CD4-positive, alpha-beta T cell (primary cell): ENCODE results near the gene C1QTNF6. TPM values are rescaled to one million over a fixed set of nuclear protein-coding genes. Genes with fewer than 3 reads are reported as not detected.

Experiments
- ATAC-seq: fragments of 200-7000 bp; cut with Tn5 transposase; one replicate; pipeline ENCODE4 v1.10.0; 2022; ENCODE audit warnings: mild to moderate bottlenecking; ENCODE audit not compliant: poor library complexity
- CTCF ChIA-PET: fragments of 350-600 bp; sonication (Branson Sonifier 250); formaldehyde crosslinking; loops from one replicate; lab custom pipeline; 2021; ENCODE audit warnings: antibody characterized with exemption, inconsistent platforms; lab: Charles Lee
- POLR2A ChIA-PET: fragments of 350-600 bp; sonication (Branson Sonifier 250); formaldehyde crosslinking; loops from one replicate; lab custom pipeline; 2021; ENCODE audit warnings: antibody characterized with exemption, inconsistent platforms; lab: Charles Lee
- DNase-seq, 14 experiments: peaks; one replicate each; pipeline ENCODE4 v3.0.0-alpha.2; 2013 to 2020; ENCODE audit warnings: mixed read lengths in 2 of 14
- H3K27ac ChIP-seq, 2 donors: one replicate each; pipeline versions ENCODE4 v1.5.1 to v1.7.0; 2013; ENCODE audit warnings: low read length in 2 of 2, low read depth in 1 of 2, mild to moderate bottlenecking in 1 of 2
- H3K27me3 ChIP-seq, 2 experiments: 1 replicate in 1 of 2; 2 replicates in 1 of 2; pipeline versions ENCODE4 v1.6.1 to v1.7.0; 2013; ENCODE audit warnings: low read length in 2 of 2, control low read depth in 1 of 2, mild to moderate bottlenecking in 1 of 2, moderate library complexity in 1 of 2; ENCODE audit not compliant: insufficient read depth in 2 of 2, control insufficient read depth in 1 of 2
- H3K36me3 ChIP-seq: one replicate; pipeline ENCODE4 v1.6.1; 2013; ENCODE audit warnings: low read length, control low read depth; ENCODE audit not compliant: insufficient read depth
- H3K4me1 ChIP-seq: one replicate; pipeline ENCODE4 v1.6.1; 2013; ENCODE audit warnings: low read length, control low read depth; ENCODE audit not compliant: insufficient read depth
- H3K4me3 ChIP-seq: one replicate; pipeline ENCODE4 v1.5.1; 2013; ENCODE audit warnings: mild to moderate bottlenecking, low read length, moderate library complexity
- H3K9me3 ChIP-seq, 2 experiments: 1 replicate in 1 of 2; 2 replicates in 1 of 2; pipeline versions ENCODE4 v1.6.1 to v1.7.0; 2013; ENCODE audit warnings: low read length in 2 of 2, mild to moderate bottlenecking in 2 of 2, control low read depth in 1 of 2, moderate library complexity in 1 of 2; ENCODE audit not compliant: control insufficient read depth in 1 of 2, insufficient read depth in 1 of 2
- H3K27ac Mint-ChIP-seq: one replicate; pipeline ENCODE4 v1.8.0; 2020; ENCODE audit warnings: mixed read lengths
- H3K27me3 Mint-ChIP-seq: one replicate; pipeline ENCODE4 v1.8.0; 2021; ENCODE audit warnings: mixed read lengths
- H3K36me3 Mint-ChIP-seq: one replicate; pipeline ENCODE4 v1.8.0; 2021; ENCODE audit warnings: low read depth, mixed read lengths
- H3K4me1 Mint-ChIP-seq: one replicate; pipeline ENCODE4 v1.8.0; 2021; ENCODE audit warnings: low read depth, mixed read lengths
- H3K4me3 Mint-ChIP-seq: one replicate; pipeline ENCODE4 v1.8.0; 2020; ENCODE audit warnings: mild to moderate bottlenecking, mixed read lengths
- H3K9me3 Mint-ChIP-seq: one replicate; pipeline ENCODE4 v1.8.0; 2020; ENCODE audit warnings: mixed read lengths
- intact Hi-C, 2 experiments: fragments of 100-400 bp; cut with DNase I in 1 of 2; cut with micrococcal nuclease in 1 of 2; formaldehyde crosslinking; loops; one replicate each; pipeline versions ENCODE4 v1.15.1 to v1.9.0; 2023 to 2025; cut with DNase I, micrococcal nuclease
- total RNA-seq, 174 experiments: library from RNA in 2 of 174; stranded (reverse) in 2 of 174; gene quantifications; one replicate each; pipeline ENCODE4 v1.2.3 and lab custom pipeline; 2021 to 2026
- TF ChIP-seq, protein P1 (sequence below): fragments of 200-600 bp; IDR thresholded peaks from one replicate; pipeline ENCODE4 v1.8.0; 2022; ENCODE audit warnings: antibody characterized with exemption, mild to moderate bottlenecking

Gene C1QTNF6
- total RNA-seq, 2 experiments from 2014 or later = 11.9 to 12.1 TPM

DNA sequence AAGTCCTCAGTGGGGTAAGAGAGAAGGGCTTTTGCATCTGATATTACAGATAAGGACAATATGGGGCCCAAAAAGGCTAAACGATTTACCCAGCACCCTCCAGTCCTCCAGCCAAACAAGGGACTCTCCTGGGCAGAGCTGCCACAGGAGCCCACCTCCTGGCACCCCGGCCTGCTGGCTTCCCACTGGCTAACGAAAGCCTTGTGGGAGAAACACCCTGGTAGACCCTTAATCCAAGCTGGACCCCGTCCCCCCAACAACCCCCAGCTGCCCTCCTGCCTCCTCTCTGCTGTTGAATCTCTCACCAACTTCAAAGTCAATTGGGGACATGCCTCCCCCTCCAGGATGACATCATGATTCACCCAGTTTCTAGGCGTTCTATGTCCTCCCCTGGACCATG, 10.8 kb downstream of the C1QTNF6 start:
- CTCF ChIA-PET = no interaction called here
- Histone ChIP-seq H3K4me3 (no peak overlapping the region), H3K27ac (no peak overlapping the region)

DNA sequence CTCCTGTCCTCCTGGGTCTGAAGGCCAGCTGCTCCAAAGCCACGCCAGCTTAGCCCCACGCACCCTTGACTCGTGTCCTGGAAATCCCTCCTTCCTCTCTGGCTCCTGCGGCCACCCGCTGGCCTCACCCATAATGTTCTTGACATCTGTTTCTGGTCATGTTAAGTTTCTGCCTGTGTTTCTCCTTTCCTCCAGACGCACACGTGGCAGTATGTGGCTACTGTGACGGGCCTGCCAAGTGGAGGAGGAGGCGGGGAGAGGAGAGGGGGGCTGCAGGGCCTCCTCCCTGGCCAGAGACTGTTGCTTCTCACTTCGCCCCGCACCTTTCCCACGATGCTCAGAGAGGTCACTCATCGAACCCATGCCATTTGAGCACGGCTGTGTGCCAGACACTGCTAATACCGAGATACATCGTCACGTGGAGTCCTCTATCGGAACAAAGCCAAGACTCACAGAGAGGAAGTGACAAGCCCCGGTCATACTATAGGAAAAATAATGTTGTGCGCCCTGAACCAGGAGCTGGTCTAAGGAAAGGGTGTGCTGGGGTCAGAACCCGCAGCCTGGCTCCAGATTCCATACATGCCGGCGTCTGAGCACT, 11.5 kb downstream of the C1QTNF6 start:
- Histone ChIP-seq H3K27ac (no peak overlapping the region), H3K4me3 (no peak overlapping the region), H3K9me3 (no peaks in the 10 kb centered on the region), H3K36me3 (no peaks in the 10 kb centered on the region), H3K4me1 (peaks cover 25% of the 10 kb centered on the region), H3K27me3 (no peaks in the 10 kb centered on the region)
- TF ChIP-seq, protein P1, sequence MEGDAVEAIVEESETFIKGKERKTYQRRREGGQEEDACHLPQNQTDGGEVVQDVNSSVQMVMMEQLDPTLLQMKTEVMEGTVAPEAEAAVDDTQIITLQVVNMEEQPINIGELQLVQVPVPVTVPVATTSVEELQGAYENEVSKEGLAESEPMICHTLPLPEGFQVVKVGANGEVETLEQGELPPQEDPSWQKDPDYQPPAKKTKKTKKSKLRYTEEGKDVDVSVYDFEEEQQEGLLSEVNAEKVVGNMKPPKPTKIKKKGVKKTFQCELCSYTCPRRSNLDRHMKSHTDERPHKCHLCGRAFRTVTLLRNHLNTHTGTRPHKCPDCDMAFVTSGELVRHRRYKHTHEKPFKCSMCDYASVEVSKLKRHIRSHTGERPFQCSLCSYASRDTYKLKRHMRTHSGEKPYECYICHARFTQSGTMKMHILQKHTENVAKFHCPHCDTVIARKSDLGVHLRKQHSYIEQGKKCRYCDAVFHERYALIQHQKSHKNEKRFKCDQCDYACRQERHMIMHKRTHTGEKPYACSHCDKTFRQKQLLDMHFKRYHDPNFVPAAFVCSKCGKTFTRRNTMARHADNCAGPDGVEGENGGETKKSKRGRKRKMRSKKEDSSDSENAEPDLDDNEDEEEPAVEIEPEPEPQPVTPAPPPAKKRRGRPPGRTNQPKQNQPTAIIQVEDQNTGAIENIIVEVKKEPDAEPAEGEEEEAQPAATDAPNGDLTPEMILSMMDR = no peak
- H3K36me3 Mint-ChIP-seq = no peaks in the 10 kb centered on the region
- CTCF ChIA-PET = no interaction called here
- DNase-seq = peak in 2 of 14 experiments; percentile 49 to 50
- ATAC-seq = peak; percentile 48
- POLR2A ChIA-PET = no interaction called here
- no peaks in the 10 kb centered on the region for H3K27me3 Mint-ChIP-seq
- H3K9me3 Mint-ChIP-seq = no peaks in the 10 kb centered on the region
- peak overlapping the region; percentile 4 for H3K4me3 Mint-ChIP-seq
- H3K4me1 Mint-ChIP-seq = peaks cover 24% of the 10 kb centered on the region
- intact Hi-C loops = loop anchor here in 1 of 2 experiments (10.0 kb wide), 1 partner anchor 248 kb away; the partner anchor contains the start of gene ELFN2
- peak overlapping the region; percentile 24 for H3K27ac Mint-ChIP-seq

More for the DNA sequence above, 10.8 kb downstream of the C1QTNF6 start:
- ATAC-seq (no peak), DNase-seq (no peak)
- Mint-ChIP-seq H3K9me3 (no peaks in the 10 kb centered on the region), H3K36me3 (no peaks in the 10 kb centered on the region), H3K27ac (no peak overlapping the region), H3K27me3 (no peaks in the 10 kb centered on the region), H3K4me3 (no peak overlapping the region), H3K4me1 (peaks cover 22% of the 10 kb centered on the region)
- TF ChIP-seq, protein P1 = no peak
- Histone ChIP-seq H3K36me3 (no peaks in the 10 kb centered on the region), H3K9me3 (no peaks in the 10 kb centered on the region), H3K27me3 (no peaks in the 10 kb centered on the region), H3K4me1 (peaks cover 25% of the 10 kb centered on the region)
- intact Hi-C loops = loop anchor here in 1 of 2 experiments (10.0 kb wide), 1 partner anchor 248 kb away; the partner anchor contains the start of gene ELFN2
- POLR2A ChIA-PET = interaction anchor here (0.6 kb wide), 1 partner anchor 382 kb away, joined by 3 read pairs; no protein-coding TSS in a partner anchor

DNA sequence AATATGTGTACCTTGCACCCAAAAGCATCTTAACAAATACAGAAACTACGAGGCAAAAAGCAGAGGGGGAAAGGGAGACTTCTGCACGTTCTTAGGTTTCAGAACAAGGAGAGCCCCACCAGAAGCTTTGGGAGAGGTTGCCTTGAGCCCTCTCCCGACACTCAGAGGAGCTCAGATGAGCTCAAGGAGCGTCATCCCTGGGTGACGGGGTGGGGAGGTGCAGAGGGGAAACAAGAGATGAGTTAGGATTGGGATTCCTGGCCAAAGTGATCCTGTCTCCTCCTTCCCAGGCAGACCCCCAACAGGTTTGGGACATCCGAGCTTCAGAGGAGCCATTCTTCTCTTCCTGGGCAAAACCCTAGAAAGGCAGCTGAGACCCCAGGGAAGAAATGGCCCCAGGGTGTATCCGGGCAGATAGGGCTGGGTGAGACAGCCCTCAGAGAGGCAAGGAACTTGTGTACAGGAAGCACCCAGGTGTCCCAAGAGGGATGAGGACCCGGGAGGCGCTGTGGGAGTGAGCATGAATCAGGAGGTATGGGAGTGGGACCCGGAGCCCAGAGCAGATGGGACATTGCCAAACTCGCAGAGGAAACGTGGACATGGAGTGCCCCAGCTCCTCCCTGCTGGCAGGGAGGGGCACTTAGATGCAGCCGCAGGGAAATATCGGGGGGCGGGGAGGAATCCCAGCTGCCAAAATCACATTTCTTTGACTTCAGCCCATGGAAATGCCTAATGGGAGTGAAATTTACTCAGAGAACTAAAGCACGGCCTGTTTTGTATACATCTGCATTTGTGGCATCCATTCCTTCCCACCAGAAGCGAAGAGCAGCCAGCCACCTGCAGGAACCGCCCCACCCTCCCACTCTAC, 12.4 kb downstream of the C1QTNF6 start:
- ChIA-PET POLR2A (no interaction called here), CTCF (no interaction called here)
- Mint-ChIP-seq H3K27ac (no peak overlapping the region), H3K4me1 (peaks cover 30% of the 10 kb centered on the region), H3K36me3 (no peaks in the 10 kb centered on the region), H3K27me3 (no peaks in the 10 kb centered on the region), H3K4me3 (no peak overlapping the region), H3K9me3 (no peaks in the 10 kb centered on the region)
- Histone ChIP-seq H3K9me3 (no peaks in the 10 kb centered on the region), H3K36me3 (no peaks in the 10 kb centered on the region), H3K4me3 (no peak overlapping the region), H3K27me3 (no peaks in the 10 kb centered on the region), H3K4me1 (peaks cover 28% of the 10 kb centered on the region), H3K27ac (no peak overlapping the region)
- TF ChIP-seq, protein P1 = no peak
- peak in 1 of 14 experiments; percentile 15 for DNase-seq
- no peak for ATAC-seq
- intact Hi-C loops = loop anchor here in 1 of 2 experiments (10.0 kb wide), 1 partner anchor 249 kb away; the partner anchor contains the start of gene ELFN2
